ENCODE measurements around the gene EGFL7. TPM values are rescaled to one million over a fixed set of nuclear protein-coding genes. Genes with fewer than 3 reads are reported as not detected.

Gene EGFL7
- total and polyA plus RNA-seq, 2 donors (not counting 1 experiment from before 2014, with no cell fraction given), result 4.2 to 7.9 TPM

DNA sequence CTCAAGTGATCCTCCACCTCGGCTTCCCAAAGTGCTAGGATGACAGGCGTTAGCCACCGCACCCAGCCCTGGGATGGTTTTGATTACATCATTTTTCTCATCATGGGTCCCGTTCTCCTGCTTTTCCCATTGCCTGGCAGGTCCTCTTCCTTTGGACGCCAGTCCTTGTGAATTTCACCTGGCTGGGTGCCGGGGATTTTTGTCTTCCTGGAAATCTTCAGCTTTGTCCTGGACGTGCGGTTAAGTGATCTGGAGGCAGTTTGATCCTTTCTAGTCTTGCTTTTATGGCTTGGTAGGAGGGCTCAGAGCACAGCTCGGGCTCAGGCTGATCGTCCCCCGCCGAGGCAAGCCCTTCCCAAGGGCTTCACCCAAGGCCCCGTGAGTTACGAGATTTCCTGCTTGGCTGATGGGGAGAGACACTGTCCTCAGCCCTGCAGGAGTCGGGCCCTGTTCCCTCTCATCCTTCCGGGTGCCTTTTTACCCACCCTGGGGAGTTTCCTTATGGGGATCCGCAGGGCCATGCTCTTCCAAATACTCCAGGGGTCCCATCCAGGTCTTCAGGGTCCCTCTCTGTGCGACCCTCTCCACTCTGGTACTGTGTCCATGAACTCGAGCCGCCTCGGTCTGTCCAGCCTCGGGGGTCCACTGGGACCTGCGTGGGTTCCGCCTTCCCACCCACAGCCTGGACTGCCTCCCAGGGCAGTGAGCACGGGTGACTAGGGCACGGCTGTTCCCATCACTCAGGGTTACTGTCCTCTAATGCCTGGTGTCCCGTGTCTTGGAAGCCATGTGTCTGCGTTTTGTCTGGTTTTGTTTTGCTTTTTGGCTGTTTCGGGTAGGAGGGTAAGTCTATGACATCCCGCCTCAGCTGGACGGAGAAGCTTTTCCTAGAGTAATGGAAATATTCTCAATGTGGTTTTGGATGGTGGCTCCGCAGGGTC lies 22.3 kb upstream of the EGFL7 start:
- Histone ChIP-seq H3K4me2 (ENCODE audit: extremely low read depth, insufficient read depth, low read length) (no peak overlapping the region), H3K27me3 (ENCODE audit: control insufficient read depth, insufficient read depth, low read length) (peaks cover 6% of the 10 kb centered on the region), H2AFZ (ENCODE audit: low read length) (no peak overlapping the region), H3K4me3 (replicated peaks in 1 of 4; ENCODE audit: control extremely low read depth in 1 of 4, insufficient read depth in 1 of 4, low read depth in 3 of 4, low read length in 4 of 4) (no peak overlapping the region), H4K20me1 (ENCODE audit: control insufficient read depth, extremely low read depth, insufficient read depth, low read length) (no peaks in the 10 kb centered on the region), H3K36me3 (ENCODE audit: control insufficient read depth, insufficient read depth, low read length) (no peaks in the 10 kb centered on the region), H3K4me1 (ENCODE audit: control insufficient read depth, extremely low read depth, insufficient read depth, low read length) (peaks cover 6% of the 10 kb centered on the region), H3K79me2 (ENCODE audit: control insufficient read depth, insufficient read depth, low read length) (no peaks in the 10 kb centered on the region), H3K9ac (ENCODE audit: insufficient read depth, low read length) (no peak overlapping the region), H3K27ac (ENCODE audit: insufficient read depth, low read length) (no peak overlapping the region), H3K9me3 (ENCODE audit: control insufficient read depth, insufficient read depth, low read depth, low read length) (no peaks in the 10 kb centered on the region)
- TF ChIP-seq EZH2 (IDR thresholded peaks at IDR 0.05; ENCODE audit: low read length, missing control alignments), result no peak
- TF ChIP-seq, protein P1, sequence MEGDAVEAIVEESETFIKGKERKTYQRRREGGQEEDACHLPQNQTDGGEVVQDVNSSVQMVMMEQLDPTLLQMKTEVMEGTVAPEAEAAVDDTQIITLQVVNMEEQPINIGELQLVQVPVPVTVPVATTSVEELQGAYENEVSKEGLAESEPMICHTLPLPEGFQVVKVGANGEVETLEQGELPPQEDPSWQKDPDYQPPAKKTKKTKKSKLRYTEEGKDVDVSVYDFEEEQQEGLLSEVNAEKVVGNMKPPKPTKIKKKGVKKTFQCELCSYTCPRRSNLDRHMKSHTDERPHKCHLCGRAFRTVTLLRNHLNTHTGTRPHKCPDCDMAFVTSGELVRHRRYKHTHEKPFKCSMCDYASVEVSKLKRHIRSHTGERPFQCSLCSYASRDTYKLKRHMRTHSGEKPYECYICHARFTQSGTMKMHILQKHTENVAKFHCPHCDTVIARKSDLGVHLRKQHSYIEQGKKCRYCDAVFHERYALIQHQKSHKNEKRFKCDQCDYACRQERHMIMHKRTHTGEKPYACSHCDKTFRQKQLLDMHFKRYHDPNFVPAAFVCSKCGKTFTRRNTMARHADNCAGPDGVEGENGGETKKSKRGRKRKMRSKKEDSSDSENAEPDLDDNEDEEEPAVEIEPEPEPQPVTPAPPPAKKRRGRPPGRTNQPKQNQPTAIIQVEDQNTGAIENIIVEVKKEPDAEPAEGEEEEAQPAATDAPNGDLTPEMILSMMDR (conservative IDR thresholded peaks at IDR 0.05 in 1 of 2, IDR thresholded peaks at IDR 0.05 in 1 of 2; ENCODE audit: low read depth in 1 of 2, low read length in 2 of 2), result no peak
- no peak for DNase-seq (ENCODE audit: low read depth in 2 of 2)

DNA sequence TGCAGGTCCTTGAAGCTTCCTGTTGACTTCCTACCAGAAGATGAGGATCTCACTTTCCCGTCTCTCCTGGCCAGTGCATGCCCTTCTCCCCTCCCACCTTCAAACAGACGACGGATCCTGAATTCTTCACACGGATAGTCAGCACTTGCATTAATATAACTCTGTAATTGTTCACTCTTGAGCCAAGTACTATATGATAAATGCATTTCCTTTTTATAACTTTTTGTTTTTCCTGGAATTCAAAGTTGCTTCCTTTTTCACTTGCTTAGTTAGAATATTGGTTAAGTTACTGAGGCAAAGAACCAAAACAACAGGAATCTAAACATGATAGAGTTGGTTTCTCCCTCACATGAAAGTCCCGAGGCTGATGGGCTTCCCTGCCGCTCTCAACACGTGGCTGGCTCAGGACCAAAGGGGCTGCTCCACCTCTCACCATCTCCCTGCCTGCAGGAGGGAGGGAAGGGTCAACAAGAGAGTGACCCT lies 20.2 kb upstream of the EGFL7 start:
- Histone ChIP-seq H3K4me3 (replicated peaks in 1 of 4; ENCODE audit: control extremely low read depth in 1 of 4, insufficient read depth in 1 of 4, low read depth in 3 of 4, low read length in 4 of 4) (no peak overlapping the region), H3K36me3 (ENCODE audit: control insufficient read depth, insufficient read depth, low read length) (no peaks in the 10 kb centered on the region), H3K79me2 (ENCODE audit: control insufficient read depth, insufficient read depth, low read length) (no peaks in the 10 kb centered on the region), H3K4me1 (ENCODE audit: control insufficient read depth, extremely low read depth, insufficient read depth, low read length) (peaks cover 6% of the 10 kb centered on the region), H3K9ac (ENCODE audit: insufficient read depth, low read length) (no peak overlapping the region), H3K4me2 (ENCODE audit: extremely low read depth, insufficient read depth, low read length) (no peak overlapping the region), H3K27me3 (ENCODE audit: control insufficient read depth, insufficient read depth, low read length) (peaks cover 6% of the 10 kb centered on the region), H2AFZ (ENCODE audit: low read length) (no peak overlapping the region), H3K27ac (ENCODE audit: insufficient read depth, low read length) (no peak overlapping the region), H3K9me3 (ENCODE audit: control insufficient read depth, insufficient read depth, low read depth, low read length) (no peaks in the 10 kb centered on the region), H4K20me1 (ENCODE audit: control insufficient read depth, extremely low read depth, insufficient read depth, low read length) (no peaks in the 10 kb centered on the region)
- no peak for DNase-seq (ENCODE audit: low read depth in 2 of 2)
- TF ChIP-seq, protein P1 (conservative IDR thresholded peaks at IDR 0.05 in 1 of 2, IDR thresholded peaks at IDR 0.05 in 1 of 2; ENCODE audit: low read depth in 1 of 2, low read length in 2 of 2), result no peak
- no peak for TF ChIP-seq EZH2 (IDR thresholded peaks at IDR 0.05; ENCODE audit: low read length, missing control alignments)

DNA sequence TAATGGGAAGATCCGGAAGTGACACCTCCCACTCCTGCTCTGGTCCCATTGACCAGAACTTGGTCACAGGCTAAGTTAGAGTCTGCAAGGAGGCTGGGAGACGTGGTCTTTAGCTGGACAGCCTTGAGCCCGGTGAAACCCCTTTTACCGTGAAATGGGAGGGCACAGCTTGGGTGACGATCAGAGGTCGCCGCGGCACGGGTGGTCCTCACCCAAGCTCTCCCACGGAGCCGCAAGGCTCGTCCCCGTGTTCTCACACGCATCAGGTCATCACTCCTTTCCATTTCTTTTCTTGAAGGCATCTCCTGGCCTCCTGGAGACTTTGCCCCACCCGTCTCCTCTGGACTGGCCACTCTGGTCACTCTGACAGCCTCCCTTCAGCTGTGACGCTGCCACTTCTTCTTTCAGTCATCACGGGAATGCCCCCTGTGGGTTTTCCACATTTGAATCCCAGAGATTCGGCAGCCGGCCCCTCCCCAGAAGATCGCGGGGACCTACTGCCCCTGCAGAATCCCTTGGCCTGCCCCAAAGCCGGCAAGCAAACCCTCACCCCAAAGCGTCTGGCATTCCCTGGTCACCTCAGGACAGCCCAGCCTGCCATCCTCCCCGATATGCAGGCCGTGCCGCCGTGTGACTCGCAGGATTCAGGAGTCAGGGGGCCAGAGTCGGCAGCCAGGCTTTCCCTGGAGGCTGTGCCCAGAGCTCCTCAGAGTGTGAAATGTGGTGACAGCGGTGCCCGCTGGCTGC lies 18.9 kb upstream of the EGFL7 start:
- no peak for DNase-seq (ENCODE audit: low read depth in 2 of 2)
- H4K20me1 ChIP-seq (ENCODE audit: control insufficient read depth, extremely low read depth, insufficient read depth, low read length), result no peaks in the 10 kb centered on the region
- peak overlapping the region; percentile 44 for H3K4me2 ChIP-seq (ENCODE audit: extremely low read depth, insufficient read depth, low read length)
- H2AFZ ChIP-seq (ENCODE audit: low read length), result no peak overlapping the region
- no peak overlapping the region for H3K9ac ChIP-seq (ENCODE audit: insufficient read depth, low read length)
- no peak overlapping the region for H3K27ac ChIP-seq (ENCODE audit: insufficient read depth, low read length)
- H3K4me3 ChIP-seq (replicated peaks in 1 of 4; ENCODE audit: control extremely low read depth in 1 of 4, insufficient read depth in 1 of 4, low read depth in 3 of 4, low read length in 4 of 4), result no peak overlapping the region
- no peak for TF ChIP-seq EZH2 (IDR thresholded peaks at IDR 0.05; ENCODE audit: low read length, missing control alignments)
- TF ChIP-seq, protein P1 (conservative IDR thresholded peaks at IDR 0.05 in 1 of 2, IDR thresholded peaks at IDR 0.05 in 1 of 2; ENCODE audit: low read depth in 1 of 2, low read length in 2 of 2), result no peak
- no peaks in the 10 kb centered on the region for H3K36me3 ChIP-seq (ENCODE audit: control insufficient read depth, insufficient read depth, low read length)
- H3K9me3 ChIP-seq (ENCODE audit: control insufficient read depth, insufficient read depth, low read depth, low read length), result no peaks in the 10 kb centered on the region
- peaks cover 6% of the 10 kb centered on the region for H3K4me1 ChIP-seq (ENCODE audit: control insufficient read depth, extremely low read depth, insufficient read depth, low read length)
- peaks cover 6% of the 10 kb centered on the region for H3K27me3 ChIP-seq (ENCODE audit: control insufficient read depth, insufficient read depth, low read length)
- H3K79me2 ChIP-seq (ENCODE audit: control insufficient read depth, insufficient read depth, low read length), result no peaks in the 10 kb centered on the region

Measured in fibroblast of lung (primary cell).